ENCODE results near the gene CBARP.
A peak's percentile ranks its signal among the peaks of the same experiment; 100 is the strongest.

CBARP gene

GRCh38 chr19:1249990-1250436 lies 12.2 kb upstream of the CBARP start (continued):
- no peak for TF ChIP-seq ZNF510 (tag by site-specific recombination; IDR thresholded peaks at IDR 0.05; ENCODE audit: insufficient replicate concordance)
- TF ChIP-seq ZNF324 (tag by site-specific recombination; IDR thresholded peaks at IDR 0.05): no peak
- TF ChIP-seq ZBTB17 (tag by site-specific recombination; IDR thresholded peaks at IDR 0.05): no peak
- no peak for TF ChIP-seq ZNF707 (tag by site-specific recombination; IDR thresholded peaks at IDR 0.05)
- TF ChIP-seq GFI1B (tag by site-specific recombination; IDR thresholded peaks at IDR 0.05): no peak
- TF ChIP-seq INSM2 (tag by site-specific recombination; IDR thresholded peaks at IDR 0.05): no peak
- TF ChIP-seq PRDM1 (tag by site-specific recombination; IDR thresholded peaks at IDR 0.05): no peak
- TF ChIP-seq ZNF362 (tag by site-specific recombination; IDR thresholded peaks at IDR 0.05): no peak
- no peak for TF ChIP-seq ZNF248 (tag by site-specific recombination; IDR thresholded peaks at IDR 0.05)
- no peak for TF ChIP-seq ZNF280D (tag by site-specific recombination; IDR thresholded peaks at IDR 0.05)
- no peak for TF ChIP-seq ZNF626 (tag by site-specific recombination; IDR thresholded peaks at IDR 0.05)
- TF ChIP-seq ZNF23 (tag by site-specific recombination; IDR thresholded peaks at IDR 0.05; ENCODE audit: borderline replicate concordance): no peak
- 0 out of 2 replicates have a peak, but pooled peaks have one; percentile 32 for TF ChIP-seq ZNF239 (tag by site-specific recombination; IDR thresholded peaks at IDR 0.05)
- no peak for TF ChIP-seq ZNF311 (tag by site-specific recombination; IDR thresholded peaks at IDR 0.05; ENCODE audit: borderline replicate concordance)
- TF ChIP-seq ZSCAN18 (tag by site-specific recombination; IDR thresholded peaks at IDR 0.05): no peak

- CTCF ChIA-PET: interaction anchor here (0.7 to 1.0 kb wide), 2 partner anchors 17 to 147 kb away, joined by 3 to 4 read pairs; no protein-coding TSS in a partner anchor
- no peak for TF ChIP-seq ZNF677 (tag by site-specific recombination; IDR thresholded peaks at IDR 0.05)
- peak; percentile 60; the same call in 1 of the 2 replicates for TF ChIP-seq ZNF362 (tag by site-specific recombination; IDR thresholded peaks at IDR 0.05)
- TF ChIP-seq ZNF548 (tag by site-specific recombination; IDR thresholded peaks at IDR 0.05): no peak
- peak; percentile 60; the same call in 1 of the 2 replicates for TF ChIP-seq BCL11A (tag by site-specific recombination; IDR thresholded peaks at IDR 0.05; ENCODE audit: low read depth)
- 0 out of 2 replicates have a peak, but pooled peaks have one; percentile 22 for TF ChIP-seq REST (tag by site-specific recombination; IDR thresholded peaks at IDR 0.05)
- no peak for TF ChIP-seq ZBTB7A (tag by site-specific recombination; IDR thresholded peaks at IDR 0.05; ENCODE audit: low read depth)
- TF ChIP-seq KLF9 (tag by site-specific recombination; IDR thresholded peaks at IDR 0.05; ENCODE audit: low read depth): peak; percentile 84
- no peak for TF ChIP-seq ZNF133 (tag by site-specific recombination; IDR thresholded peaks at IDR 0.05)
- TF ChIP-seq ZNF580 (tag by site-specific recombination; IDR thresholded peaks at IDR 0.05): no peak
Observed at GRCh38 chr19:1249298-1249989, 11.6 kb upstream of the CBARP start.

More at GRCh38 chr19:1249298-1249989, 11.6 kb upstream of the CBARP start:
- Histone ChIP-seq H3K4me1 (ENCODE audit: control insufficient read depth, insufficient read depth, low read length) (peaks cover 8% of the 10 kb centered on the region), H3K27ac (ENCODE audit: extremely low read depth, low read depth, low read length) (peak overlapping the region; percentile 100), H3K36me3 (ENCODE audit: control insufficient read depth in 2 of 2, insufficient read depth in 1 of 2, low read length in 2 of 2) (peaks cover 0 to 25% of the 10 kb centered on the region in 2 experiments; a peak in 1 of 3 replicates), H3K4me3 (ENCODE audit: low read depth, low read length) (peak overlapping the region; percentile 92), H3K9me3 (ENCODE audit: control insufficient read depth, insufficient read depth, low read depth, low read length) (no peaks in the 10 kb centered on the region)
- POLR2A ChIA-PET: interaction anchor here (0.9 to 1.0 kb wide), 4 partner anchors 16 to 20 kb away, joined by 3 to 17 read pairs (median 6); partner anchors contain the start of gene CIRBP

Measured in HEK293 (cell line).